LNCAP (cell line): ENCODE results near the gene ZMYM5.

Source experiments
- TF ChIP-seq, protein P1 (sequence below): fragments of 450-650 bp; IDR thresholded peaks from 2 replicates; pipeline ENCODE4 v1.5.1; 2017; ENCODE audit warnings: mild to moderate bottlenecking

ZMYM5 gene

DNA sequence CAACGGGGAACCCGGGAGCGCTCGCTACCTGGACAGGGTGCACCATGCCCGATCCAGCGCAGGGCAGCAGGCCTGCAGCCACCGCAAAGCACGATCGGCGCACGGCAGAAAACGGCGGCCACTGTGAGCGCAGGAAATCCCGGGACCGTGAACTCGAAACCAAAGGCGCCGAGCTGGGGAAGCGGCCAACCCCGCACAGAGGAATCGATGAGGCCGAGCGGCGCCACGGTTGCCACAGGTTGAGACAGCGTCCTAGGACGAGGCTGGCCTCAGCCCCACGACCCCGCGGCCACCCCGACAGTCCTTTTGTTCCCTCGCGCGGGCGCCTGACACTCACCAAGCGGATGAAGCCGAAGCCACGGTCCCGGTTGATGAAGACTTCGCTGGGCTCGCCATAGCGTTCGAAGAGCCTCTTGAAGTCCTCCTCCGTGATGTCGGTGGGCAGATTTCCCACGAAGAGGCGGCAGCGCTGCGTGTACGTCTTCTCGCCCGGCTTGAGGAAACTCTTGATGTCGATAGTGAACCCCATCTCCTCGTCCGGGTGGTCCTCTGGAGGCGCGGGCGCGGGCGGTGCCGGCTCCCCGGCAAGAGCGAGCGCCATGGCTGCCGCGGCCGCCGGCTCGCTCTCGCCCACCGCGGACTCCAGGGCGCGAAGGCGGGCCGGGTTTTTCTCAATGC, 81.3 kb downstream of the ZMYM5 start:
- TF ChIP-seq, protein P1, sequence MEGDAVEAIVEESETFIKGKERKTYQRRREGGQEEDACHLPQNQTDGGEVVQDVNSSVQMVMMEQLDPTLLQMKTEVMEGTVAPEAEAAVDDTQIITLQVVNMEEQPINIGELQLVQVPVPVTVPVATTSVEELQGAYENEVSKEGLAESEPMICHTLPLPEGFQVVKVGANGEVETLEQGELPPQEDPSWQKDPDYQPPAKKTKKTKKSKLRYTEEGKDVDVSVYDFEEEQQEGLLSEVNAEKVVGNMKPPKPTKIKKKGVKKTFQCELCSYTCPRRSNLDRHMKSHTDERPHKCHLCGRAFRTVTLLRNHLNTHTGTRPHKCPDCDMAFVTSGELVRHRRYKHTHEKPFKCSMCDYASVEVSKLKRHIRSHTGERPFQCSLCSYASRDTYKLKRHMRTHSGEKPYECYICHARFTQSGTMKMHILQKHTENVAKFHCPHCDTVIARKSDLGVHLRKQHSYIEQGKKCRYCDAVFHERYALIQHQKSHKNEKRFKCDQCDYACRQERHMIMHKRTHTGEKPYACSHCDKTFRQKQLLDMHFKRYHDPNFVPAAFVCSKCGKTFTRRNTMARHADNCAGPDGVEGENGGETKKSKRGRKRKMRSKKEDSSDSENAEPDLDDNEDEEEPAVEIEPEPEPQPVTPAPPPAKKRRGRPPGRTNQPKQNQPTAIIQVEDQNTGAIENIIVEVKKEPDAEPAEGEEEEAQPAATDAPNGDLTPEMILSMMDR, result no peak

DNA sequence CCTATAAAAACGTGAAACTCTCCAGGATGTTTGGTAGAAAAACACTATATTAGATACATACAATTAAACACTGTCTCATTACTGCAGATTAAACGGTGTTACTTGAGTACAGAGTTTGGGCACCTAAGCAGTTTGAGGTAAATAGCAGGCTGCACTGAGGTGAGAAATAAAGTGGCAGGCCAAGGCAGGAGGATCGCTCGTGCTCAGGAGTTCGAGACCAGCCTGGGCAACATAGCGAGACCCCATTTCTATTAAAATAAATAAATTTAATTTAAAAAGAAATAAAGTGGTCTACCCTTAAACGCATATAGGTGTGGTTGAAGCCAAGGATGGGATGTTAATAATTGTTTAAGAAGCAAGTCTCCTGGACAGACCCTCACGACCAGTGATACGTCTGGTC, 81.9 kb downstream of the ZMYM5 start:
- TF ChIP-seq, protein P1, result no peak
